Ishikawa (cell line): ENCODE measurements around the gene SEC61A1.

Source experiments
- CEBPB ChIP-seq: IDR thresholded peaks from 2 replicates; pipeline ENCODE4 v1.6.1; 2012
- CREB1 ChIP-seq: IDR thresholded peaks from 2 replicates; pipeline ENCODE4 v1.6.1; 2012; ENCODE audit warnings: low read depth
- EGR1 ChIP-seq: IDR thresholded peaks from 2 replicates; pipeline ENCODE4 v1.6.1; 2012
- EP300 ChIP-seq: IDR thresholded peaks from 2 replicates; pipeline ENCODE4 v1.6.1; 2012; ENCODE audit warnings: borderline replicate concordance
- FOXM1 ChIP-seq: IDR thresholded peaks from 2 replicates; pipeline ENCODE4 v1.6.1; 2012; ENCODE audit warnings: low read depth, borderline replicate concordance
- NFIC ChIP-seq: IDR thresholded peaks from 2 replicates; pipeline ENCODE4 v1.6.1; 2012
- RAD21 ChIP-seq: IDR thresholded peaks from 2 replicates; pipeline ENCODE4 v1.6.1; 2012; ENCODE audit warnings: low read depth
- TAF1 ChIP-seq: IDR thresholded peaks from 2 replicates; pipeline ENCODE4 v1.6.1; 2012; ENCODE audit warnings: low read depth, mild to moderate bottlenecking
- TCF12 ChIP-seq: IDR thresholded peaks from 2 replicates; pipeline ENCODE4 v1.6.1; 2012; ENCODE audit warnings: low read depth
- TEAD4 ChIP-seq: IDR thresholded peaks from 2 replicates; pipeline ENCODE4 v1.6.1; 2012
- YY1 ChIP-seq: IDR thresholded peaks from 2 replicates; pipeline ENCODE4 v1.6.1; 2012; ENCODE audit warnings: low read depth
- ZBTB7A ChIP-seq: IDR thresholded peaks from 2 replicates; pipeline ENCODE4 v1.6.1; 2012; ENCODE audit warnings: low read depth
- TF ChIP-seq, protein P1 (sequence below): IDR thresholded peaks from 2 replicates; pipeline ENCODE4 v1.6.1; 2012
- TF ChIP-seq, protein P2 (sequence below): IDR thresholded peaks from 2 replicates; pipeline ENCODE4 v1.6.1; 2012; ENCODE audit warnings: low read depth, mild to moderate bottlenecking
- TF ChIP-seq, protein P3 (sequence below): IDR thresholded peaks from 2 replicates; pipeline ENCODE4 v1.6.1; 2012

Gene SEC61A1

DNA sequence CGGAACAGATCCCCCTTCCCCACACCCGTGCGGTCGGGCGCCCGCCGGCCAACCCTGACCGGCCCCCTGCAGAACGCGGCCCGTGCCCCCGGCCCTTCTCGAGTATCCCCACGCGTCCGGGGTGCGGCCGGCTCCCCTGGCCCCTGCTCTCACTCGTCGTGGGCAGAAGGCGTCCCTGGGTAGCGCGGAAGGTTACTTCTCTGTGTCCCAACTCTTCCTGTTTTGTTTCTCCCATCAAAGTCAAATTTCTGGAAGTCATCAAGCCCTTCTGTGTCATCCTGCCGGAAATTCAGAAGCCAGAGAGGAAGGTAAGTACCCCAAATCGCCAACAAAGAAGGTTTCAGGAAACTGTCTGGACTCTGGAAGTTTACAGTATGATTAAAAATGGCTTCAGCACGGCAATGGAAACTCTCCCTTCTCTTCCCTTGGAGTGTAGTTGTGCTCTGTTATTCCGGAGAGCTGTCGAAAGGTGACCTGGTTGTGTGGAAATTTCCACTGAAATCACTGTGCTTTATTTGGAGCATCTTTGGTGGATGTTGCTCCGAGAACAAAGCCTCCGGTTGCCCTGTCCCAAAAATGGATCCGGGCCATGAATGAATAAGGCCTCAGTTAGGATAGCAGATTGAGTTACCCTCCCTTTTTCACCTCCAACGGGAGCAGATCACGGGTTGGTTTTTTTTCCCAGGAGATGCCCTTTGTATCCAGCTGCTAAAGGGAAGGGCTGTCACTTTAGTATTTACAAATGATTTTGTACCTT, 536 bp downstream of the SEC61A1 start:
- no peak for TF ChIP-seq YY1
- TF ChIP-seq TCF12: no peak
- TF ChIP-seq EGR1: no peak
- no peak for TF ChIP-seq FOXM1
- TF ChIP-seq CEBPB: no peak
- no peak for TF ChIP-seq RAD21
- TF ChIP-seq TAF1: no peak
- no peak for TF ChIP-seq NFIC

DNA sequence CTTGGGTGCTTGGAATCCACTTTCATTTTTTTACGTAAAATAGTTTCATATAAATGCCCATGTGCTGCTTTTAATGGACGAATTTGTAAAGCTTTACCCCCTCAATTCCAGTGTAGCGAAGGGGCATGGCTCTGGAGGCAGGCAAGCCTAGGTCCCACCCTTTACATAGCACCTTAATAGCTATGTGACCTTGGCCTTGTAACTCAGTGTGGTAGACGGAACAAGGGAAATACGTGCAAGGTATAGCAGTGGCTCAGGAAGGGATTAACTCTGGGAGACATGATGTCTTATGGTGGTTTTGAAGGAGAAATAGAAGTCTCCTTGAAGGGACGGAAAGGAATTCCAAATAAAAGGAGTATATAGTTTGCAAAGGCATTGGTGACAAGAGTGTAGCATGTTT, 1.4 kb downstream of the SEC61A1 start:
- TF ChIP-seq TAF1: no peak
- TF ChIP-seq CEBPB: no peak
- TF ChIP-seq, protein P1, sequence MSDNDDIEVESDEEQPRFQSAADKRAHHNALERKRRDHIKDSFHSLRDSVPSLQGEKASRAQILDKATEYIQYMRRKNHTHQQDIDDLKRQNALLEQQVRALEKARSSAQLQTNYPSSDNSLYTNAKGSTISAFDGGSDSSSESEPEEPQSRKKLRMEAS: no peak
- TF ChIP-seq RAD21: no peak

DNA sequence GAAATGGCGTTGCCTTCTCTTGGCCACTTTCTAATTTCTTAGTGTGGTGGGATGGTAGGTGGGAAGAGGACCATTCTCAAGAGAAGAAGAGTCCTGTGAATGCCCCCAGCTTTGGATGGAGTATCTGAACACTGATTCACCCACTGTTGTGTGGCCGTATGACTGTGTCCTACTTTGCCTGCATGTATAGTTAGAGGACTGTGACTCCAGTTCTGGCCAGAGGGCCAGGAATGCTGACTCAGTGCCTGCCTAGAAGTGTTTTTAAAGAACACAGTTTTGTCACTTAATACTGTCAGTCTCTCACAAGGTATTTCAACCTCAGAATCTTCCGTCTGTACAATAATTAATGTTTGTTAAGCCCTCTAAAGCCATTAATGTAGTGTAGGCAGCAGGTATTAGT, 2.1 kb downstream of the SEC61A1 start:
- TF ChIP-seq, protein P1: no peak
- TF ChIP-seq NFIC: no peak
- no peak for TF ChIP-seq TCF12
- no peak for TF ChIP-seq EP300
- TF ChIP-seq YY1: no peak
- no peak for TF ChIP-seq RAD21

DNA sequence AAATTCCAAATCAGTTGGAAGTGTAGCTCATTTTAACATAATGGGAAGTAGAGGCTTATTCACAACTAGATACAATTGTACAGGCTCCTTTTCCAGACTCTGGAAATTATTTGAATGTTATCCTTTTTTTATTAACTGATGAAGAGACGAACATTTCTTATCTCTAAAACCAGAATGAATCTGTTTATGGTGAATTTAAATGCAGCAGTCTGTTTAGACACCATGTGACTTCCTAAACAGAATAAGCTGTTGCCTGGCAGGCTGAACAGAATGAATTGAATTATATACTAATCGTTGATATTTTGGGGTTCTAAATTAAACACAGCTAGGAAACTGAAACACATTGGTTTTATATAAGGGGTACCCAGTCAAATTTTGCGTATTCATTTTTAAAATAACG, 4.0 kb downstream of the SEC61A1 start:
- TF ChIP-seq NFIC (no peak), YY1 (no peak), EP300 (no peak), TCF12 (no peak), RAD21 (no peak), FOXM1 (no peak), TAF1 (no peak), TEAD4 (no peak)
- TF ChIP-seq, protein P2, sequence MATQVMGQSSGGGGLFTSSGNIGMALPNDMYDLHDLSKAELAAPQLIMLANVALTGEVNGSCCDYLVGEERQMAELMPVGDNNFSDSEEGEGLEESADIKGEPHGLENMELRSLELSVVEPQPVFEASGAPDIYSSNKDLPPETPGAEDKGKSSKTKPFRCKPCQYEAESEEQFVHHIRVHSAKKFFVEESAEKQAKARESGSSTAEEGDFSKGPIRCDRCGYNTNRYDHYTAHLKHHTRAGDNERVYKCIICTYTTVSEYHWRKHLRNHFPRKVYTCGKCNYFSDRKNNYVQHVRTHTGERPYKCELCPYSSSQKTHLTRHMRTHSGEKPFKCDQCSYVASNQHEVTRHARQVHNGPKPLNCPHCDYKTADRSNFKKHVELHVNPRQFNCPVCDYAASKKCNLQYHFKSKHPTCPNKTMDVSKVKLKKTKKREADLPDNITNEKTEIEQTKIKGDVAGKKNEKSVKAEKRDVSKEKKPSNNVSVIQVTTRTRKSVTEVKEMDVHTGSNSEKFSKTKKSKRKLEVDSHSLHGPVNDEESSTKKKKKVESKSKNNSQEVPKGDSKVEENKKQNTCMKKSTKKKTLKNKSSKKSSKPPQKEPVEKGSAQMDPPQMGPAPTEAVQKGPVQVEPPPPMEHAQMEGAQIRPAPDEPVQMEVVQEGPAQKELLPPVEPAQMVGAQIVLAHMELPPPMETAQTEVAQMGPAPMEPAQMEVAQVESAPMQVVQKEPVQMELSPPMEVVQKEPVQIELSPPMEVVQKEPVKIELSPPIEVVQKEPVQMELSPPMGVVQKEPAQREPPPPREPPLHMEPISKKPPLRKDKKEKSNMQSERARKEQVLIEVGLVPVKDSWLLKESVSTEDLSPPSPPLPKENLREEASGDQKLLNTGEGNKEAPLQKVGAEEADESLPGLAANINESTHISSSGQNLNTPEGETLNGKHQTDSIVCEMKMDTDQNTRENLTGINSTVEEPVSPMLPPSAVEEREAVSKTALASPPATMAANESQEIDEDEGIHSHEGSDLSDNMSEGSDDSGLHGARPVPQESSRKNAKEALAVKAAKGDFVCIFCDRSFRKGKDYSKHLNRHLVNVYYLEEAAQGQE: no peak

DNA sequence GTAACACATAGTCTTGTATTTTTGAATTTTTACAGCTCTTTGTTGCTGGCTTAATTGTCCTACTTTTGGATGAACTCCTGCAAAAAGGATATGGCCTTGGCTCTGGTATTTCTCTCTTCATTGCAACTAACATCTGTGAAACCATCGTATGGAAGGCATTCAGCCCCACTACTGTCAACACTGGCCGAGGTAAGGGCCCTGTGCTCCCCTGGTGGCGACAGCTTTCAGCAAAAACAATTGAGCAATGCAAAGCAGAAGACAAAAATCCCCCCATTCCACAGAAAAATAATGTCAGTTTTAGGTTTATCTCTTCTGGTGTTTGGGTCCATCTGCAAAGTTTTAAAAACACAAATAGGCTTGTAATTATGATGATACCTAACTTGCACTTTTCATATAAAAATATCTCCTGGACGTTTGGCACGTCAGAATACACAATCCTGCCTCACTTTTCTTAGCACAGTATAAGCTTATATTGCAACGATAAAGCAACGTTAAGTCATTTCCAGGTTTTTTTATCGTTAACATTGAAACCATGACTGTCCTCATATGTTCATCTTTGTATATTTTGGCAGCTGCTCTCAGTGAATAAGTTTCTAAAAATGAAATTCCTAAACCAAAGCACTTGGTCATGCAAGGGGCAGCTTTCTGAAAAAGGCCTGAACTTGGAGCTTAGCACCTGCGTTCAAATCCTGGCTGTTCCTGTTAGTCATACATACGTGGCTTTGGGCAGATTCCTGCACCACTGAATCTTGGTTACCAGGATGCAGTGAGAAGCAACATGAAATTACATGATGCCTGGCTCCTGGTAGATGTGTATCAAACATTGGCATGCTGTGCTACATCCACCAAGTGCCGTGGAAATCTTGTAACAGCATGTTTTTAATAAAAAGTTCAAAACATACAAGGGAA, 8.5 kb downstream of the SEC61A1 start:
- no peak for TF ChIP-seq CREB1

DNA sequence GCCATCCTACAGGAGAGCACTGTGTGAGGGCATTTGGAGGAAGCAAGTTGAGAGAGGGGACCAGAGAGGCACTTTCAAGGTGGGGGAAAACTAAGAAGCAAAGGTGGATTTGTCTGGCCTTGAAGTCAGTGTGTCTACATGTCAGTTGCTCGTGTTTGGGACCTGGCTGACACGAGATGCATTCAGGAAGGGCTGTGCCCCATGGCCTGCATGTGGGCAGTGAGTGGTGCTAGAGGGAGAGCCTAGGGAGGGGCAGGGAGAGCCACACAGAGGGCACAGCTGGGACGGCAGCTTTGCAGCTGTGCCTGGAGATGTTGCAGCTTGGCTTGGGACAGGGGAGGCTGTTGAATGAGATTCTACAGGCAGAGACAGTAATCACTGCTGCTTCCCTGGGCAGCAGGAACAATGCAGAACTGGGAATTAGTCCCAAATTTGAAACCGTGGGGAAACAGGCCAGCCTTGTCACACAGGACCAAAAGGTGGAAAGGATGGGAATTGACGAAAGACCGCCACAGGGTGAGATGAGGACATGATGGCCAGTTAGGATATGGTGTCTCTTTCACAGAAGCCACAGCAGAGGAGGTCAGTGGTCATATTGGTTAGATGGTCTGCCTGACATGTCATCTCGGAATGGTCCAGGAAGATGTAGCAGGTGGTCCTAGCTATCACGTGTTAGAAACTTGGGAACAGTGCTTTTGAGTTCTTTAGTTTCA, 10.0 kb downstream of the SEC61A1 start:
- TF ChIP-seq ZBTB7A (no peak), EP300 (no peak), CREB1 (no peak), NFIC (no peak), TAF1 (no peak), RAD21 (no peak), TEAD4 (no peak), EGR1 (no peak), YY1 (no peak)
- TF ChIP-seq, protein P2: no peak
- TF ChIP-seq, protein P3, sequence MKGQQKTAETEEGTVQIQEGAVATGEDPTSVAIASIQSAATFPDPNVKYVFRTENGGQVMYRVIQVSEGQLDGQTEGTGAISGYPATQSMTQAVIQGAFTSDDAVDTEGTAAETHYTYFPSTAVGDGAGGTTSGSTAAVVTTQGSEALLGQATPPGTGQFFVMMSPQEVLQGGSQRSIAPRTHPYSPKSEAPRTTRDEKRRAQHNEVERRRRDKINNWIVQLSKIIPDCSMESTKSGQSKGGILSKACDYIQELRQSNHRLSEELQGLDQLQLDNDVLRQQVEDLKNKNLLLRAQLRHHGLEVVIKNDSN: no peak
- TF ChIP-seq, protein P1: no peak
